K562 (cell line): ENCODE measurements around the gene PRKRIP1. TPM values are rescaled to one million over a fixed set of nuclear protein-coding genes. Genes with fewer than 3 reads are reported as not detected.

ENCODE experiments used
- BDP1 ChIP-seq: IDR thresholded peaks from 3 replicates; pipeline ENCODE4 v1.6.1; 2011; ENCODE audit not compliant: insufficient read length, insufficient read depth
- BHLHE40 ChIP-seq: IDR thresholded peaks from 2 replicates; pipeline ENCODE4 v1.6.1; 2011; ENCODE audit warnings: low read length, improper control_type of control experiment
- CREB1 ChIP-seq, 2 experiments: sonication (generic) in 1 of 2; formaldehyde crosslinking in 1 of 2; IDR thresholded peaks; 2 replicates each; pipeline versions ENCODE4 v1.6.1 to v1.8.0; 2012 to 2022; ENCODE audit warnings: inconsistent platforms in 1 of 2, mild to moderate bottlenecking in 1 of 2, missing genetic modification reagents in 1 of 2, moderate library complexity in 1 of 2
- HDGF ChIP-seq: fragments of 450-650 bp; IDR thresholded peaks from 2 replicates; pipeline ENCODE4 v1.6.1; 2016
- MCM5 ChIP-seq: fragments of 450-650 bp; IDR thresholded peaks from 2 replicates; pipeline ENCODE4 v1.6.1; 2016; ENCODE audit warnings: low read depth
- MYNN ChIP-seq, 2 experiments: sonication (generic); formaldehyde crosslinking in 1 of 2; IDR thresholded peaks; 2 replicates each; pipeline versions ENCODE4 v1.5.0 to v1.6.1; 2016 to 2020; ENCODE audit warnings: antibody characterized with exemption in 1 of 2, missing genetic modification reagents in 1 of 2
- RBM22 ChIP-seq: fragments of 200-400 bp; formaldehyde crosslinking; IDR thresholded peaks from 2 replicates; pipeline ENCODE4 v1.6.1; 2018; ENCODE audit warnings: low read length, low read depth; ENCODE audit not compliant: poor library complexity, severe bottlenecking
- SPI1 ChIP-seq: IDR thresholded peaks from 2 replicates; pipeline ENCODE4 v1.6.1; 2011; ENCODE audit warnings: low read depth, low read length, control low read depth, borderline replicate concordance
- TAF15 ChIP-seq: fragments of 200-400 bp; formaldehyde crosslinking; IDR thresholded peaks from 2 replicates; pipeline ENCODE4 v1.6.1; 2017; ENCODE audit warnings: mild to moderate bottlenecking, low read depth, low read length, moderate library complexity
- TCFL5 ChIP-seq: fragments of 250-450 bp; sonication (Bioruptor Pico); conservative IDR thresholded peaks from 2 replicates; pipeline ENCODE4 v1.6.1; 2021; ENCODE audit warnings: mild to moderate bottlenecking, moderate library complexity, matching md5 sums
- TOE1 ChIP-seq, 2 experiments: fragments of 450-650 bp in 1 of 2; sonication (generic) in 1 of 2; formaldehyde crosslinking in 1 of 2; IDR thresholded peaks; 2 replicates each; pipeline versions ENCODE4 v1.7.1 to v1.8.0; 2016 to 2022; ENCODE audit warnings: borderline replicate concordance in 2 of 2, mild to moderate bottlenecking in 2 of 2, antibody characterized with exemption in 1 of 2, inconsistent platforms in 1 of 2, low read depth in 1 of 2, missing genetic modification reagents in 1 of 2, moderate library complexity in 1 of 2
- ZFP36 ChIP-seq: fragments of 150-350 bp; IDR thresholded peaks from 2 replicates; pipeline ENCODE4 v1.6.1; 2018; ENCODE audit warnings: low read length, low read depth; ENCODE audit not compliant: partially characterized antibody
- ZNF165 ChIP-seq: fragments of 250-450 bp; sonication (Bioruptor Pico); IDR thresholded peaks from 2 replicates; pipeline ENCODE4 v1.4.0; 2020; ENCODE audit warnings: borderline replicate concordance
- ZNF224 ChIP-seq: sonication (generic); formaldehyde crosslinking; IDR thresholded peaks from 2 replicates; pipeline ENCODE4 v1.8.0; 2022; ENCODE audit warnings: mild to moderate bottlenecking, missing genetic modification reagents
- ZNF561 ChIP-seq: fragments of 450-650 bp; formaldehyde crosslinking; conservative IDR thresholded peaks from 2 replicates; pipeline ENCODE4 v1.4.0; 2020; ENCODE audit warnings: mild to moderate bottlenecking, moderate library complexity
- ZNF766 ChIP-seq: fragments of 200-800 bp; sonication (Bioruptor generic); conservative IDR thresholded peaks from 2 replicates; pipeline ENCODE4 v1.6.1; 2016; ENCODE audit warnings: missing genetic modification characterization, missing compliant biosample characterization
- polyA plus RNA-seq, 8 experiments: library from polyadenylated mRNA; depleted of rRNA in 4 of 8; stranded (reverse) in 5 of 8; unstranded in 3 of 8; fragments of >200 nt; fragmentation: Nextera tagmentation in 2 of 8; fragmentation: Illumina TruSeq in 1 of 8; extraction: Ambion mirVana in 2 of 8; extraction: Trizol in 1 of 8; gene quantifications; 2 replicates each; pipeline versions ENCODE4 v1.2.1 to v1.2.3, GENCODE V29; 2011 to 2014; ENCODE audit warnings: inconsistent platforms in 1 of 8, missing spikeins in 1 of 8
- total RNA-seq, 7 experiments: library from RNA; depleted of rRNA in 6 of 7; stranded (reverse); fragments of >200 nt in 6 of 7; fragmentation: Illumina TruSeq in 2 of 7; extraction: Trizol in 2 of 7; gene quantifications; 2 replicates each; pipeline versions ENCODE4 v1.2.1 to v1.2.3, GENCODE V29; 2011 to 2021; ENCODE audit warnings: low replicate concordance in 1 of 7
- TF ChIP-seq, protein P1 (sequence below): sonication (generic); formaldehyde crosslinking; IDR thresholded peaks from 2 replicates; pipeline ENCODE4 v1.8.1; 2023; ENCODE audit warnings: mild to moderate bottlenecking, missing genetic modification reagents
- TF ChIP-seq, protein P2 (sequence below): fragments of 250-450 bp; sonication (Bioruptor Pico); IDR thresholded peaks from 2 replicates; pipeline ENCODE4 v1.4.0; 2020; ENCODE audit warnings: mild to moderate bottlenecking, moderate library complexity
- TF ChIP-seq, protein P3 (sequence below): fragments of 250-450 bp; sonication (Bioruptor Pico); IDR thresholded peaks from 2 replicates; pipeline ENCODE4 v1.4.0; 2020; ENCODE audit warnings: borderline replicate concordance

The PRKRIP1 gene
- total and polyA plus RNA-seq, 9 of the 15 experiments (the other 6 are each of a cell fraction or from before 2014, with no cell fraction given): 14.9 to 52.1 (median 19.8) TPM

DNA sequence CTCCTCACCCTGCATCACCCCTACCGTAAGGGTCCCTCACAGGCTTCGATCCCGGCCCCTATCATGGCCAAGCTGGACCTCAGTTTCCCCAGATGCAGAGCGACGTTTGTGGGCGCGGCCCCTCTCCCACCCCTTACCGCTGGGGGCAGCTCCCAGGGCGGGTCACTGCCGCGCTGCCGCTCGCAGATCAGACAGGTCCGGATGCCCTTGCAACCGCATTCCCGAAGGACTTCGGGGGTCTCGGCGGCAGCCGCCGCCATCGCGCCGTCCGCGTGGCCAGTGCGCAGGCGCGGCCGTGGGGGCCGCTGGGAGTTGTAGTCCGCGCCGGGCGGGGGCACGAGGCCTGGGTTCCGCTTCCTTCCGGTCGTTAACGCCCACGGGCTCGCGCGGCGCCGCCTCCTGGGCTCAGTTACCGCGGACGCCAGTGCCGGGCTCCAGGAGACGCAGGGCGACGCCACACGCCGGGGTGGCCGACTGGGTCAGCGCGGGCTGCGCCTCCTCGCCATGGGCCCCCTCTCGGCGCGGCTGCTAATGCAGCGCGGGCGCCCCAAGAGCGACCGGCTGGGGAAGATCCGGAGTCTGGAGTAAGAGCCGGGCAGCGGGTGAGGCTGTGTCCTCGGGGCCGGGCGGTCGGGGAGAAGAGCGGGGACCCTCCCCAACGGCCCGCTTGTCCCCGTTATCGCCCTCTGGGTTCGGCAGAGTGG lies 68.6 kb downstream of the PRKRIP1 start, which contains the start of the genes ALKBH4 and LRWD1 (continued):
- TF ChIP-seq, protein P1, sequence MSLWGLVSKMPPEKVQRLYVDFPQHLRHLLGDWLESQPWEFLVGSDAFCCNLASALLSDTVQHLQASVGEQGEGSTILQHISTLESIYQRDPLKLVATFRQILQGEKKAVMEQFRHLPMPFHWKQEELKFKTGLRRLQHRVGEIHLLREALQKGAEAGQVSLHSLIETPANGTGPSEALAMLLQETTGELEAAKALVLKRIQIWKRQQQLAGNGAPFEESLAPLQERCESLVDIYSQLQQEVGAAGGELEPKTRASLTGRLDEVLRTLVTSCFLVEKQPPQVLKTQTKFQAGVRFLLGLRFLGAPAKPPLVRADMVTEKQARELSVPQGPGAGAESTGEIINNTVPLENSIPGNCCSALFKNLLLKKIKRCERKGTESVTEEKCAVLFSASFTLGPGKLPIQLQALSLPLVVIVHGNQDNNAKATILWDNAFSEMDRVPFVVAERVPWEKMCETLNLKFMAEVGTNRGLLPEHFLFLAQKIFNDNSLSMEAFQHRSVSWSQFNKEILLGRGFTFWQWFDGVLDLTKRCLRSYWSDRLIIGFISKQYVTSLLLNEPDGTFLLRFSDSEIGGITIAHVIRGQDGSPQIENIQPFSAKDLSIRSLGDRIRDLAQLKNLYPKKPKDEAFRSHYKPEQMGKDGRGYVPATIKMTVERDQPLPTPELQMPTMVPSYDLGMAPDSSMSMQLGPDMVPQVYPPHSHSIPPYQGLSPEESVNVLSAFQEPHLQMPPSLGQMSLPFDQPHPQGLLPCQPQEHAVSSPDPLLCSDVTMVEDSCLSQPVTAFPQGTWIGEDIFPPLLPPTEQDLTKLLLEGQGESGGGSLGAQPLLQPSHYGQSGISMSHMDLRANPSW (CRISPR knock-in tag): 0 out of 2 replicates have a peak, but pooled peaks have one; percentile 66
- peak; percentile 62; the same call in 1 of the 2 replicates for TF ChIP-seq ZNF766
- TF ChIP-seq BDP1: no peak
- TF ChIP-seq TOE1 (IDR thresholded peaks at IDR 0.05; ENCODE audit: borderline replicate concordance): peak; percentile 39
- TF ChIP-seq TOE1 (CRISPR knock-in tag; IDR thresholded peaks at IDR 0.05; ENCODE audit: borderline replicate concordance, low read depth): 0 out of 2 replicates have a peak, but pooled peaks have one; percentile 32
- 0 out of 2 replicates have a peak, but pooled peaks have one; percentile 8 for TF ChIP-seq ZNF165 (CRISPR knock-in tag)
- TF ChIP-seq HDGF: no peak
- TF ChIP-seq, protein P2, sequence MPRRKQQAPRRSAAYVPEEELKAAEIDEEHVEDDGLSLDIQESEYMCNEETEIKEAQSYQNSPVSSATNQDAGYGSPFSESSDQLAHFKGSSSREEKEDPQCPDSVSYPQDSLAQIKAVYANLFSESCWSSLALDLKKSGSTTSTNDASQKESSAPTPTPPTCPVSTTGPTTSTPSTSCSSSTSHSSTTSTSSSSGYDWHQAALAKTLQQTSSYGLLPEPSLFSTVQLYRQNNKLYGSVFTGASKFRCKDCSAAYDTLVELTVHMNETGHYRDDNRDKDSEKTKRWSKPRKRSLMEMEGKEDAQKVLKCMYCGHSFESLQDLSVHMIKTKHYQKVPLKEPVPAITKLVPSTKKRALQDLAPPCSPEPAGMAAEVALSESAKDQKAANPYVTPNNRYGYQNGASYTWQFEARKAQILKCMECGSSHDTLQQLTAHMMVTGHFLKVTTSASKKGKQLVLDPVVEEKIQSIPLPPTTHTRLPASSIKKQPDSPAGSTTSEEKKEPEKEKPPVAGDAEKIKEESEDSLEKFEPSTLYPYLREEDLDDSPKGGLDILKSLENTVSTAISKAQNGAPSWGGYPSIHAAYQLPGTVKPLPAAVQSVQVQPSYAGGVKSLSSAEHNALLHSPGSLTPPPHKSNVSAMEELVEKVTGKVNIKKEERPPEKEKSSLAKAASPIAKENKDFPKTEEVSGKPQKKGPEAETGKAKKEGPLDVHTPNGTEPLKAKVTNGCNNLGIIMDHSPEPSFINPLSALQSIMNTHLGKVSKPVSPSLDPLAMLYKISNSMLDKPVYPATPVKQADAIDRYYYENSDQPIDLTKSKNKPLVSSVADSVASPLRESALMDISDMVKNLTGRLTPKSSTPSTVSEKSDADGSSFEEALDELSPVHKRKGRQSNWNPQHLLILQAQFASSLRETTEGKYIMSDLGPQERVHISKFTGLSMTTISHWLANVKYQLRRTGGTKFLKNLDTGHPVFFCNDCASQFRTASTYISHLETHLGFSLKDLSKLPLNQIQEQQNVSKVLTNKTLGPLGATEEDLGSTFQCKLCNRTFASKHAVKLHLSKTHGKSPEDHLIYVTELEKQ (CRISPR knock-in tag): no peak
- TF ChIP-seq ZNF224 (CRISPR knock-in tag): no peak
- no peak for TF ChIP-seq TAF15
- TF ChIP-seq CREB1 (IDR thresholded peaks at IDR 0.05): peak; percentile 77
- peak; percentile 78 for TF ChIP-seq CREB1 (CRISPR knock-in tag; IDR thresholded peaks at IDR 0.05)
- peak; percentile 41 for TF ChIP-seq RBM22
- peak; percentile 74 for TF ChIP-seq BHLHE40
- TF ChIP-seq ZNF561: no peak
- TF ChIP-seq TCFL5 (CRISPR knock-in tag): no peak
- TF ChIP-seq, protein P3, sequence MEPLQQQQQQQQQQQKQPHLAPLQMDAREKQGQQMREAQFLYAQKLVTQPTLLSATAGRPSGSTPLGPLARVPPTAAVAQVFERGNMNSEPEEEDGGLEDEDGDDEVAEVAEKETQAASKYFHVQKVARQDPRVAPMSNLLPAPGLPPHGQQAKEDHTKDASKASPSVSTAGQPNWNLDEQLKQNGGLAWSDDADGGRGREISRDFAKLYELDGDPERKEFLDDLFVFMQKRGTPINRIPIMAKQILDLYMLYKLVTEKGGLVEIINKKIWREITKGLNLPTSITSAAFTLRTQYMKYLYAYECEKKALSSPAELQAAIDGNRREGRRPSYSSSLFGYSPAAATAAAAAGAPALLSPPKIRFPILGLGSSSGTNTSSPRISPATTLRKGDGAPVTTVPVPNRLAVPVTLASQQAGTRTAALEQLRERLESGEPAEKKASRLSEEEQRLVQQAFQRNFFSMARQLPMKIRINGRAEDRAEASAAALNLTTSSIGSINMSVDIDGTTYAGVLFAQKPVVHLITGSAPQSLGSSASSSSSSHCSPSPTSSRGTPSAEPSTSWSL (CRISPR knock-in tag): 0 out of 2 replicates have a peak, but pooled peaks have one; percentile 32
- TF ChIP-seq MCM5: no peak
- peak; percentile 67; the same call in 1 of the 2 replicates for TF ChIP-seq SPI1
- no peak for TF ChIP-seq ZFP36
- TF ChIP-seq MYNN (IDR thresholded peaks at IDR 0.05): no peak; the same call in 1 of the 2 replicates
- TF ChIP-seq MYNN (CRISPR knock-in tag; IDR thresholded peaks at IDR 0.05): no peak
